HG02970 (cell line): ENCODE results near the gene PMEL.
"Not testable (repeated sequence)": the region's sequence is repeated elsewhere in the genome, so short reads cannot be mapped to it uniquely, and the experiment has no call there.

Experiments
- ATAC-seq: cut with Tn5 transposase; IDR thresholded peaks from one replicate; pipeline ENCODE4 v1.9.1; 2021; ENCODE audit warnings: mild to moderate bottlenecking, moderate library complexity, moderate number of reproducible peaks; ENCODE audit not compliant: unreplicated experiment, low FRiP score

Gene PMEL

DNA sequence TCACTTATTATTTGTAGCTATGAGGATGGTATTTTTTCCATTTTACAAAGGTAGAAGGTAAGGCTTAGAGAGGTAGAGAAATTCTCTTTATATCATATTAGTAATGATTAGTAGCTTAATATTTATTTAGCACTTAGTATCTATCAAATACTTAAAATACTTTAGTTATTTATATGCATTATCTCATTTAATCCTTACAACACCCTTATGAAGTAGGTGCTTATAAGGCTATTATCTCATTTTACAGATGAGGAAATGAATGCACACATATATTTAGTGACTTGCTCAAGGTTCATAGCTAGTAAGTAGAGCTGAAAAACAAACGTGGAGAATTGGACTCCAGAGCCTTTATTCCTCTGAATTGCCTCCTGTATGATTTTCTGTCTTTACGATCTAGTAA is 19.0 kb upstream of the PMEL start:
- no peak for ATAC-seq

DNA sequence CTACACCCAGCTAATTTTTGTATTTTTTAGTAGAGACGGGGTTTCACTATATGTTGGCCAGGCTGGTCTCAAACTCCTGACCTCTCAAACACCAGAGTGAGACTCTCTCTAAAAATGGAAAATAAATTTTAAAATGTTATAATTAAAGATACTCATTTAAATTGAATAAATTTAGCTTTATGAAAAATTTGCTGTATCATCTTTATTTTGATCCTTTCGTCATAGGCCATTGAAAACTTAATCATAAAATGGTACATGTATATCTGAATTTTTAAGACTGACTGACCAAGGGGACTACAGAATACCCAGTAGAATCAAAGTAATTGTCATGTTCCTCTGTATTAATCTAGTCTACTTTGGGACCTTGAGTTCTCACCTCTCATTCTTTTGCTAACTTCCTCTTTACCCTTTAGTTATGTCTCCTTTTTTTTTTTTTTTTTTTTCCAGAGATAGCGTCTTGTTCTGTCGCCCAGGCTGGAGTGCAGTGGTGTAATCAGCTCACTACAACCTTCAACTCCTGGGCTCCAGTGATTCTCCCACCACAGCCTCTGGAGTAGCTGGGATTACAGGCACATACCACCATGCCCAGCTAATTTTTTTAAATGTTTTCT is 17.5 kb upstream of the PMEL start:
- ATAC-seq: no peak

DNA sequence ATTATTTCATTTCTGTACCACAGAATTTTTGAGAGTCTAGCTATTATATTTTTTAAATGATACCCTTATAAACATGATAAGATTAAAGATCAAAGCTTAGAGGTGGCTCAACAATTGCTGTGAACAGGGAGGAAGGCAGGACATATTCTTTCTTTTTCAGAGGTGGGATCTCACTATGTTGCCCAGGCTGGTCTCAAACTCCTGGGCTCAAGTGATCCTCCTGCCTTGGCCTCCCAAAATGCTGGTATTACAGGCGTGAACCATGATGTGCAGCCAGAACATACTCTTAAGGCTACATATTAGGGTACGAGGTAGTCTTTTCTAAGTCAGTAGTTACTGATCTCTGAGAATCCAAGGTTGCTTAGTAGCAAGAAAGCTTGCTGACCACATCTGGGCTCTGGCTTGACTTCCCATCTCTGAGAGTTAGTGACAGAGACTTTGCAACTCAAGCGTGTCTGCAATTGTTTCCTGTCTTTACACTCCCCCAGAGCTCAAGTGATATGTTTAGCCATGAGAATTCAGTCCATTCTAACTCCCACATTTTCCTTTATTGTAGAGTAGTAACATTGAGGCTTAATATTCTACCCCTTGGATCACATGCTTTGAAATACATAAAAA is 16.6 kb upstream of the PMEL start:
- ATAC-seq: no peak

GRCh38 chr12:55981882-55982281 is 16.0 kb upstream of the PMEL start:
- not testable (repeated sequence) for ATAC-seq

- no peak for ATAC-seq
Measured at GRCh38 chr12:55979069-55979468, 13.2 kb upstream of the PMEL start.

- ATAC-seq: no peak
Measured at GRCh38 chr12:55978393-55978792, 12.6 kb upstream of the PMEL start.

DNA sequence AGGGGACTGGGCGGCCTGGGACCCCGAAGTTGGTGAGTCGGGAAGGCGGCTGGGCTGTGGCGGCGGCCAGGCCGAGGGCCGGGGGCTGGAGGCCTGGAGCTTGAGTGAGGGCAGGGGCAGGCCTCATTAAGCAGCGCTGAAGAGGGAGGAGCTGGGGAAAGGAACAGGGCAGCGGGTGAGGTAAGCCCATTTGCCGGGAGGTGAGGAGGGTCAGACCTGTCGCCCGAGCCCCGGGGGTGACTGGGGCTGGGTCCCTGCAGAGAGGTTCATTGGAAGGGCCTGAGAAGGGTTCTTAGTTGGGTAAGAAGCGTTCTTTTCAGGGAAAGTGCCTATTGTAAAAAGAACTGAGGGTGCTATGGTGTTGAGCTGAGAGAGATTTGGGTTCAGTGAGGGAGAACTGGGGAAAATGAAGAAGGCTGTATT is 8.5 kb upstream of the PMEL start:
- ATAC-seq: no peak

DNA sequence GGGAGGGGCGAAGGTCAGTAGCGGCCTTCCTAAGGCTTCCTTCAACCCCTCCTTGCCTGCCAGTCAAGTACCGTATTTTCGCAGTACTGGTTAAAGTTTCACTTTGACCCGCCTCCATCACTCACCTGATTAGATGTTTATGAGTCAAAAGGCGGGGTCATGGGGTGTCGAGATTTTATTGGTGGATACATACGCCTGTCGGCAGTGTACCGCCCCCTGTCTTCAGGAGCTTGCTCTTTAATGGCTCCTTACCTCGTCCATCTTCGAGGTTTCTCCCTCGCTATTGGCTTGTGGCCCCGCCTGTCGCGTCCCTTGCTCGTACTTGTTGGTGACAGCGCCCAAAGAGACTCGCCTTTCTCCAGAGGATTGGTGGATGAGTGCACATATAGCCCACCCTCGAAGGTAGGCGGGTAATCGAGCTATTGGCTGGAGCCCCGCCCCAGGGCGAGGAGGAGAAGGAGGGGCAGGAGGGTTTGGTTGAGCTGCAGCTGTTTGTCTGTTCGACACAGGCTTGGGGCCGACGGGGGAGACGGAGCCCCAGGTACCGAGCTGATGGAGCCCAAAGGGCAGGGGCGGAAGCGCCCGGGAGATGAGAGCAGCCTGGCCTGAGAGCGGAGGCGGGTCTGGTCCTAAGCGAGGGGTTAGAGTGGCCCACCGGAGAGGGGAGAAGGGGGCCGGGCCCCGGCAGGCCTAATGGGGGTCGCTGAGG is 7.9 kb upstream of the PMEL start, which contains the start of gene RAB5B:
TSS of gene RAB5B (plus strand) at position 480 of the 709 bp plus-strand sequence. CDS start 12,883 bp downstream, outside the sequence.
- peak; percentile 92 for ATAC-seq

GRCh38 chr12:55972911-55973598 is 7.2 kb upstream of the PMEL start:
- no peak for ATAC-seq

- no peak for ATAC-seq
Measured at GRCh38 chr12:55972456-55972855, 6.6 kb upstream of the PMEL start.

DNA sequence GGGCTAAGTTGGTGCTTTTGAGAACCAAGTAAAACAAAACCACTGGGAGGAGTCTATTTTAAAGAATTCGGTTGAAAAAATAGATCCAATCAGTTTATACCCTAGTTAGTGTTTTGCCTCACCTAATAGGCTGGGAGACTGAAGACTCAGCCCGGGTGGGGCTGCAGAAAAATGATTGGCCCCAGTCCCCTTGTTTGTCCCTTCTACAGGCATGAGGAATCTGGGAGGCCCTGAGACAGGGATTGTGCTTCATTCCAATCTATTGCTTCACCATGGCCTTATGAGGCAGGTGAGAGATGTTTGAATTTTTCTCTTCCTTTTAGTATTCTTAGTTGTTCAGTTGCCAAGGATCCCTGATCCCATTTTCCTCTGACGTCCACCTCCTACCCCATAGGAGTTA is 6.2 kb upstream of the PMEL start:
- no peak for ATAC-seq

DNA sequence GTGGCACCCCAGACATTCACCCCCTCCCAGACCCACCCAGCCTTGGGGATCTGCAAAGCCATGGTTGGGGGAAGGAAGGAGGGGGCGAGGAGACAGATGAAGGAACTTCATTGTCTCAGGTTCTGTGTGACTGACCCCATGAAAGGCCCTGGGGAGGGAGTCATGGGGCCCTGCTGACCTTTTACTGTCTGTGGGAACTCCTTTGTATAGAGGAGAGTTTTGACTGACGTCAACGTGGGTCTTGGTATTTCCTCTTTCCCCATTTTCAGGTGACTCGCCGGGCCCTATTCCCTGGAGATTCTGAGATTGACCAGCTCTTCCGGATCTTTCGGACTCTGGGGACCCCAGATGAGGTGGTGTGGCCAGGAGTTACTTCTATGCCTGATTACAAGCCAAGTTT is 4.9 kb upstream of the PMEL start:
- no peak for ATAC-seq

- no peak for ATAC-seq
Measured at GRCh38 chr12:55969356-55969755, 3.5 kb upstream of the PMEL start.

GRCh38 chr12:55966408-55967281 is 803 bp upstream of the PMEL start, which contains the start of gene CDK2:
Gene CDK2, plus strand, starts transcription at chr12:55966830. Its CDS starts 179 bp downstream, at chr12:55967009.
- peak; percentile 86 for ATAC-seq

GRCh38 chr12:55965240-55965639 is 602 bp downstream of the PMEL start:
- no peak for ATAC-seq

DNA sequence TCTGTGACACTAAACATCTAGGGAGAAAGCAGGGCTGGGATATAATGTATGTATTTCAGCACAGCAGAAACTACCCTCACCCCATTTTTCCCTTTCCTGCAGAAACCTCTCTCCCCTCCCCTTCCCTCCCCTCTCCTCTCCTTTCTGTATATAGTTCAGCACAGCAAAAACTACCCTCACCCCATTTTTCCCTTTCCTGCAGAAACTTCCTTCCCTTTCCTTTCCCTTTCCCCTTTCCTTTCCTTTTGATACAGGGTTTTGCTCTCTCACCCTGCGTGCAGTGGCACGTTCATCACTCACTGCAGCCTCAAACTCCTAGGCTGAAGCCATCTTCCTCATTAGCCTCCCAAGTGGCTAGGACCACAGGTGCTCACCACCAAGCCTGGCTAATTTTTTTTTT is 2.1 kb downstream of the PMEL start:
- no peak for ATAC-seq

- ATAC-seq: no peak
Measured at GRCh38 chr12:55957106-55957859, 8.6 kb downstream of the PMEL start.

DNA sequence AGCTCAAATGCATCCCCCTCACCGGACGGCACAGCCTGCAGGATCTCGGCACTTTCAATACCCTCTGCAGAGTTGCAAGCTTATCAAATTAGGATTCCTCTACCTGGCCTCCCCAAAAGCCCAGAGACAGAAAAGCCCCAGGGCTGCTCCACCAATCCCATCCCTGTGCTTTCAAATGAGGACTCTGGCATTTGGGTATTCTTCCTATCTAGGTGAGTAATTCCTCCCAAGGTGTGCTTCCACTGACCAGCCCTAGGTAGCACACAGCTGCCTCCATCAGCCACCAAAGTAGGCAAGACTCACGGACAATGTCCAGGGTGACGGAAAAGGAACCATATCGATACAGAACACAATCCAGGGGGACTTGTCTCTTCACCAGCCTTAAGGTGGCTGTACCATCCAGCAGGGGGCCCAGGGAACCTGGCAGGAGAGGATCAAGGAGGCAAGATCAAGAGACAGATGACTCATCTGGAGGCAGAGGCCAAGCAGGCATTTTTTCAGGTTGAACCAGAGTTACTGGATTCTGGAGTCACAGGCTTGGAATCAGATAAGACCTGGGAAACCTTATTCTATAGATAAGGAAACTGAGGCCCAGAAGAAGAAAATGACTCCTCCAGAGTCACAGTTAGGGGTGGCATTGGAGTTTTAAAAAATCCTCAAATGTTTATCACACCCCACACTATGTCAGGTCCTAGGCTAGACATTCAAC is 9.9 kb downstream of the PMEL start:
- no peak for ATAC-seq

- no peak for ATAC-seq
Measured at GRCh38 chr12:55955344-55955743, 10.5 kb downstream of the PMEL start.
